Measurements from ENCODE around the gene TDRD7. TPM values are rescaled to one million over a fixed set of nuclear protein-coding genes. Genes with fewer than 3 reads are reported as not detected.
A peak's percentile ranks its signal among the peaks of the same experiment; 100 is the strongest.

TDRD7 gene
- total and polyA plus RNA-seq, 9 donors = 7.4 to 15.6 (median 9.8) TPM

DNA sequence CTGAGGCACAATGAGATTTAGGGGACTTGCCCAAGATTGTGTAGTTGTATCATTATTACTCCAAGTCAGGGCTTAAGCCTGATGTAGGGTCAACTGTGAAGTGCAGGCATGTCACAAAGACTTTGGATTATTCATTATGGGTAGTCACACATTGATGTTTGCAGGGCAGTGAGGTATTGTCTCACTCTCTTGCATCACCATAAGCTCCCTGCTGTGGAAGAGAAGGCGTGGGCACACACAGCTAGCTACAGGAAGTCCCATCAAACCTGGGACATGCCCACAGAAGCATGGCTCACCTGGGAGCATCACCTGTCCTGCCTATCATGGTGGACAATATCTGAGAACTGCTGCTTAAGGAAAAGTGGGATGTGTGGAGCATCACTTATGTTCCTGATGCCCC lies 131.7 kb downstream of the TDRD7 start:
- WGBS, 3 donors = 75 to 100% (median 94%) methylated on average over 1 of the region's 1 CpG
- intact Hi-C loops (cut with DNase I) = no loop called here
- H3K27ac ChIP-seq = no peak overlapping the region

DNA sequence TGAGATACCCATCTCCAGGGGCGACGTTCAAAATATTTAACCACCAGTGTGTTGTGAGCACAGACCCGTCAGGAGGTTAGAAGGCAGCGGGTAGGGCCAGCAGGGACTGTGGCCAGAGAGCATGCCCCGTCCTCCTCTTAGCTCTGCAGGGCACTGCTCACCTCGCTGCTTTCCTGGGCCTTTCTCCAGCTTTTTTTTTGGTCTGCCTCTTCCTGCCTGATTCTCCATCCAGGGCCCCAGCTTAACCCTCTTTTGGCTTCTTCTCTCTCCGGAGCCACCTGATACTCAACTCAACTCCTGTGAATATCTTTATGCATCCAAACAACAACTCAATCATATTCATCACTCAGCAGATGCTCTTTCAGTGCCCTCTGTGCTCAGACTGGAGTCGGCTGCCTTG lies 133.6 kb downstream of the TDRD7 start:
- H3K4me3 ChIP-seq = no peak overlapping the region
- intact Hi-C loops (cut with DNase I) = no loop called here
- no peaks in the 10 kb centered on the region for H3K27me3 ChIP-seq
- H3K4me1 ChIP-seq (ENCODE audit: insufficient read depth) = peaks cover 6% of the 10 kb centered on the region
- H3K9me3 ChIP-seq = no peaks in the 10 kb centered on the region
- H3K36me3 ChIP-seq = no peaks in the 10 kb centered on the region
- H3K27ac ChIP-seq = peak overlapping the region in 1 of 2 donors; percentile 1
- TF ChIP-seq POLR2A (IDR thresholded peaks at IDR 0.05) (no peak), EP300 (IDR thresholded peaks at IDR 0.05) (no peak)
- TF ChIP-seq, protein P1, sequence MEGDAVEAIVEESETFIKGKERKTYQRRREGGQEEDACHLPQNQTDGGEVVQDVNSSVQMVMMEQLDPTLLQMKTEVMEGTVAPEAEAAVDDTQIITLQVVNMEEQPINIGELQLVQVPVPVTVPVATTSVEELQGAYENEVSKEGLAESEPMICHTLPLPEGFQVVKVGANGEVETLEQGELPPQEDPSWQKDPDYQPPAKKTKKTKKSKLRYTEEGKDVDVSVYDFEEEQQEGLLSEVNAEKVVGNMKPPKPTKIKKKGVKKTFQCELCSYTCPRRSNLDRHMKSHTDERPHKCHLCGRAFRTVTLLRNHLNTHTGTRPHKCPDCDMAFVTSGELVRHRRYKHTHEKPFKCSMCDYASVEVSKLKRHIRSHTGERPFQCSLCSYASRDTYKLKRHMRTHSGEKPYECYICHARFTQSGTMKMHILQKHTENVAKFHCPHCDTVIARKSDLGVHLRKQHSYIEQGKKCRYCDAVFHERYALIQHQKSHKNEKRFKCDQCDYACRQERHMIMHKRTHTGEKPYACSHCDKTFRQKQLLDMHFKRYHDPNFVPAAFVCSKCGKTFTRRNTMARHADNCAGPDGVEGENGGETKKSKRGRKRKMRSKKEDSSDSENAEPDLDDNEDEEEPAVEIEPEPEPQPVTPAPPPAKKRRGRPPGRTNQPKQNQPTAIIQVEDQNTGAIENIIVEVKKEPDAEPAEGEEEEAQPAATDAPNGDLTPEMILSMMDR (IDR thresholded peaks at IDR 0.05) = no peak
- DNase-seq = no peak
- WGBS, 3 donors = 50 to 67% (median 57%) methylated on average over 8 of the region's 8 CpGs

More for the DNA sequence above, 131.7 kb downstream of the TDRD7 start:
- TF ChIP-seq, protein P1 (IDR thresholded peaks at IDR 0.05) = no peak
- TF ChIP-seq POLR2A (IDR thresholded peaks at IDR 0.05) = no peak
- TF ChIP-seq EP300 (IDR thresholded peaks at IDR 0.05) = no peak
- no peak overlapping the region for H3K4me3 ChIP-seq
- H3K27me3 ChIP-seq = no peaks in the 10 kb centered on the region
- H3K9me3 ChIP-seq = no peaks in the 10 kb centered on the region
- peaks cover 8% of the 10 kb centered on the region for H3K4me1 ChIP-seq (ENCODE audit: insufficient read depth)
- no peak for DNase-seq
- H3K36me3 ChIP-seq = no peaks in the 10 kb centered on the region

Small RNA genes within 50 kb of the gene (microRNA-seq; reads per million reads assigned to microRNA genes)
- 0 reads per million in 3 donors for gene MIR1302-8

Small RNA genes within 50 kb of the gene (small RNA-seq; reads per million reads assigned to genes)
- gene MIR1302-8 = not detected

Other genes starting within 250 kb of the TDRD7 start
- gene CCDC180, start 104.4 kb upstream of the TDRD7 start, total RNA-seq = 10 to 100 TPM in 1 of 7 donors, 1 to 10 TPM in 6; 5.5 to 11.7 (median 8.4) TPM
- gene CCDC180, start 104.4 kb upstream of the TDRD7 start, polyA plus RNA-seq = 1 to 10 TPM; 3.6 to 7.4 TPM
- gene TMOD1, start 89.6 kb downstream of the TDRD7 start, total RNA-seq = 10 to 100 TPM; 37.1 to 76.9 (median 64.0) TPM
- gene TMOD1, start 89.6 kb downstream of the TDRD7 start, polyA plus RNA-seq = 10 to 100 TPM; 56.8 to 77.2 TPM
- 10 to 100 TPM; 11.4 to 32.2 (median 22.2) TPM for gene TSTD2, start 221.3 kb downstream of the TDRD7 start, total RNA-seq
- 10 to 100 TPM; 12.3 to 16.9 TPM for gene TSTD2, start 221.3 kb downstream of the TDRD7 start, polyA plus RNA-seq
- gene NCBP1, start 221.7 kb downstream of the TDRD7 start, total RNA-seq = 10 to 100 TPM; 15.2 to 32.0 (median 23.2) TPM
- 10 to 100 TPM in 1 of 2 donors, 1 to 10 TPM in 1; 8.6 to 18.3 TPM for gene NCBP1, start 221.7 kb downstream of the TDRD7 start, polyA plus RNA-seq